Urothelium cell line (cell line): ENCODE measurements around the gene LTB4R.

ENCODE experiments used
- DNase-seq: peaks from one replicate; pipeline ENCODE4 v3.0.0; 2011; ENCODE audit warnings: low spot score, mixed read lengths
- FAIRE-seq: peaks from 2 replicates; lab custom pipeline; 2011; peaks lifted over from hg19 to GRCh38; lab: Jason Lieb, UNC

LTB4R gene

GRCh38 chr14:24366413-24366720 lies 55.1 kb downstream of the LTB4R start:
- FAIRE-seq = no peak
- no peak for DNase-seq

- peak; percentile 83 for DNase-seq
Observed at GRCh38 chr14:24366721-24367513, 55.6 kb downstream of the LTB4R start.

More at GRCh38 chr14:24366721-24367513, 55.6 kb downstream of the LTB4R start:
- FAIRE-seq = no peak
